Astrocyte of the spinal cord (primary cell): Measurements from ENCODE around the gene TMEM18.
"Not testable (repeated sequence)": the region's sequence is repeated elsewhere in the genome, so short reads cannot be mapped to it uniquely, and the experiment has no call there.

Experiments
- DNase-seq: peaks from one replicate; pipeline ENCODE4 v3.0.0; 2011; ENCODE audit warnings: low read depth, low spot score
- H3K4me3 ChIP-seq: 2 replicates; pipeline ENCODE4 v1.5.1; 2011; ENCODE audit warnings: low read depth, mild to moderate bottlenecking, low read length, moderate library complexity
- CTCF ChIP-seq: IDR thresholded peaks from 2 replicates; pipeline ENCODE4 v1.5.1; 2012; ENCODE audit warnings: low read depth, mild to moderate bottlenecking, low read length, inconsistent platforms
- in situ Hi-C: cut with HindIII; loops from 2 replicates; pipeline ENCODE4 v1.10.0; 2017; ENCODE audit warnings: low sequenced_read_pairs

The TMEM18 gene

DNA sequence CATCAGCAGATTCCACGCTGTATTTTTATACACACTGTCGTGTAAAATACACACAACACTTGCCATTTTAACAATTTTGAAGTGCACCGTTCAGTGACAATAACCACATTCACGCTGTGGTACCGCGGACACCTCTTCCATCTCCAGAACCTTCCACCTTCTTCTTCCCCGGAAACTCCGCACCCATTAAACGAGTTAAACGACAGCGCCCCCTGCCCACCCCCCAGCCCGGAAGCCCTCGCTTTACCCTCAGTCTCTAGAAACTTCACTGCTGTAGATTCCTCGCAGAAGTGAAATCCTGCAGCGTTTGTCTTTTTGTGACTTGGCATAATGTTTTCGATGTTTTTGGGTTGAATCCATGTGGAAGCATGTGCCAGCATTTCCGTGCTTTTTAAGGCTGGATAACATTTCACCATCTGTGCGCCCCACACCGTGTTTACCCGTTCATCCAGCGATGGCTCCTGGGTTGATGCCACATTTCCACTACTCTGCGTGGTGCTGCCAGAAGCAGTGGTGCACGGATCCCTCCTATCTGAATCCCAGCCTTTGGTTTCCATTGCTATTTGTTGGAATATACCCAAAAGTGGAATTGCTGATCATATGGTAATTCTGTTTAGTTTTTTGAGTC, 32.0 kb upstream of the TMEM18 start:
- no peak for TF ChIP-seq CTCF
- DNase-seq, result no peak
- no peak overlapping the region for H3K4me3 ChIP-seq
- in situ Hi-C loops, result no loop called here

DNA sequence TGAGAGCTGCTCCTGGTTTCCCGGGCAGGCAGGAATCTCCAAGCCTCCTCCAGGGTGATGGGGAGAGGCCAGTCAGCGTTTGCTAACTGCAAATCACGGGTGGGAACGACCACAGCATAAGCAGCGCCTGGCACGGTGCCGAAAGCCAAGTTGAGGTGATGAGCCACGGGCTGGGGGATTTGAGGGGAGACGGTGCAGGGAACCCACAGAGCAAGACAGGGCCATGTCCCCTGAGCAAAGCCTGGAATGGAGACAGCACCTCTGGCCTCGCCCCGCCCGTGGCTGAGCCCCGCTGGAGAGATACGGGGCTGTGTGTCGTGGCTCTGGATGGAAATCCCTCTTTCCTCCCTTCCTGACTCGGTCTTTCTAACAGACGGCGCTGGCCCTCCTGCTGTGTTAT, 31.5 kb upstream of the TMEM18 start:
- in situ Hi-C loops, result no loop called here
- no peak for TF ChIP-seq CTCF
- DNase-seq, result no peak
- H3K4me3 ChIP-seq, result no peak overlapping the region

DNA sequence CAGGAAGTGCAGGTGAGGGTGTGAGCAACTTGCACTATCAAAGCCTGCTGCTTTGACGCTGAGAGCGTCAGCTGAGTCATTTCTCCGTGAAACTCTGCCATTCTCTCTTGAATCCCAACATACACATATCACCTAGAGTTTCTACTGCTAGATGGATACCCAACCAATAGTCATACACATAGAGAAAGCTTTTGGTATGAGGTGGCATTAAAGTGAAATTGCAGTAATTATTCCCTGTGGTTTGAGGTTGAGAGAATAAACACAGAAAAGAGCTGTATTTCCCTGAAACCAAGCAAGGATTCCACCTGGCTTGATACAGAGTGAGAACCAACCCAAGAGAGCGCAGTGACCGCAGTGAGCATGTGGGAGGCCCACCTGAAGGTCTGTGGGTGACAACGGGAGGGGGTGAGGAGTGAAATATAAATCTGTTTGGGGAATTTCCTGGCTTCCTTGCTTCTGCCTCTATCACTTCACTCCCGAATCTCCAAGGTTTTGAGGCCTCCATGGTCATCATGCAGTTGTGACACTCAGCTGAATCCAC, 28.8 kb upstream of the TMEM18 start:
- no peak for TF ChIP-seq CTCF
- DNase-seq, result no peak
- in situ Hi-C loops, result no loop called here
- H3K4me3 ChIP-seq, result no peak overlapping the region

DNA sequence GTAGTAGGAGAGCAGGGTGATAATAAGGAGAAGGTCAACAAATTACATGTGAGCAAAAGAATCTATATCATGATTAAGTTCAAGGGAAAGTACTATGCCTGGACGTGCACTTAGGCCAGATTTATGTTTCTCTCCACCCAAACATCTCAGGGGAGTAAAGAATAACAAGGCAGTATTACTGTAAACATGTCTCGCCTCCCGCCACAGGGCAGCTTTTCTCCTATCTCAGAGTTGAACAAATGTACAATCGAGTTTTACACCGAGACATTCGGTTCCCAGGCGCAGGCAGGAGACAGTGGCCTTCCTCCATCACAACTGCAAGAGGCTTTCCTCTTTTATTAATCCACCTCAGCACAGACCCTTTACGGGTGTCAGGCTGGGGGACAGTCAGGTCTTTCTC, 25.6 kb upstream of the TMEM18 start:
- H3K4me3 ChIP-seq, in situ Hi-C loops, DNase-seq: not testable (repeated sequence)

DNA sequence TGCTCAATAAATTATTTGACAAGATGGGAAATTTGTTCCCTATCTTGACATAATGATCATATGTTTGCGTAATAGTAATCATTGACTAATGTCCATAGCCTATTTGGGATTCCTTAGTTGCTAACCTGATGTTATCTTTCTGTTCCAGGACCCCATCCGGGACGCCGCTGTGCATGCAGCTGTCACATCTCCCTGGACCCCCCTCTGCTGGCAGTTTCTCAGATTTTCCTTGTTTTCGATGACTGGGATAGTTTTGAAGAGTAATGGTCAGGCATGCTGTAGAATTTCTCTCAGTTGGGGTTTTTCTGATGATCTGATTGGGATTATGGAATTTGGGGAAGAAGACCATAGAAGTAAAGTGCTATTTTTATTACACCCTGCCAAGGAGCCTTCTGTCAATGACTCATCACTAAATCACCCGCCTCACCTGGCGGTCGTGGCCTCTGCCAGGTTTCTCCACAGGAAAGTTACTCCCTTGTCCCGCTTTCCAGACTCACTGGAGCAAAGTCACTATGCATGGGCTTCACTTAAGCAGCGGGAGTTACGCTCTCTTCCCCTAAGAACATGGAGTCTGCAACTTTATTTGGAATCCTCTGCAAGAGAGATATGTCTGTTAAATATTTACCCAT, 19.9 kb upstream of the TMEM18 start:
- no peak overlapping the region for H3K4me3 ChIP-seq
- TF ChIP-seq CTCF, result no peak
- in situ Hi-C loops, result no loop called here
- no peak for DNase-seq

DNA sequence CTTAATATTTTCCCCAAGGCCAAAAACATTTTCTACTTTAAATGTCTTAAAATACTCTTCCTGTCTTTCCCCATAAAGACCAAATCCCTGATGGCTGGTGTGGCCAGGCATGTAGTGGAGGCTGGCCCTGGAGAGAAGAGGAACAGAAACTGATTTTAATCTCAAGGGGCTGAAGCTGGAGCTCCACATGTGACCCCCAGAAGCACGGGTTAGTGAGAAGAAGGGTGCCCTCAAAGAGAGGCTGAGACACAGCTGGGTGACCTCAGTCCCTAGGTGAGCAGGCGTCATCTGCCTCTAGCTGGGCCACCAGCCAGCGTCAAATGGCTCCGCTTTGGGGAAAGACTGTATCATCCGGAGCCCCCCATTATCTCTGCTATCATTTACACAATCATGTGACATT, 19.3 kb upstream of the TMEM18 start:
- in situ Hi-C loops, result no loop called here
- TF ChIP-seq CTCF, result no peak
- DNase-seq, result no peak
- no peak overlapping the region for H3K4me3 ChIP-seq

- no peak for DNase-seq
- H3K4me3 ChIP-seq, result no peak overlapping the region
- no peak for TF ChIP-seq CTCF
- in situ Hi-C loops, result no loop called here
These were observed 17.8 kb upstream of the TMEM18 start for GRCh38 chr2:694906-695510.
